ENCODE data around the gene CSK. TPM values are rescaled to one million over a fixed set of nuclear protein-coding genes. Genes with fewer than 3 reads are reported as not detected.
A peak's percentile ranks its signal among the peaks of the same experiment; 100 is the strongest.

Gene CSK
- total RNA-seq, 3 donors from 2014 or later (not counting 1 experiment from before 2014, with no cell fraction given), result 282 to 334 (median 287) TPM

- intact Hi-C loops (cut with micrococcal nuclease), result loop anchor here (1.0 to 10.0 kb wide), 6 partner anchors 10 to 668 kb away; partner anchors contain the start of genes C15orf39, COX5A, SIN3A and ULK3
- H3K4me3 Mint-ChIP-seq, result peak overlapping the region; percentile 97
- 6% methylated on average over 4 of the region's 7 CpGs for WGBS (ENCODE audit: insufficient coverage)
- H3K27me3 Mint-ChIP-seq (ENCODE audit: low read depth in 2 of 2), result no peaks in the 10 kb centered on the region
- peak overlapping the region; percentile 94 for H3K27ac ChIP-seq (ENCODE audit: low read length)
- no peaks in the 10 kb centered on the region for H3K9me3 Mint-ChIP-seq
- H3K4me1 Mint-ChIP-seq, result peaks cover 80 to 90% of the 10 kb centered on the region in 2 donors
- H3K4me3 ChIP-seq (ENCODE audit: low read length), result peak overlapping the region; percentile 37
- no peaks in the 10 kb centered on the region for H3K36me3 Mint-ChIP-seq
- H3K36me3 ChIP-seq (ENCODE audit: control insufficient read depth, insufficient read depth, low read length), result peaks cover 6% of the 10 kb centered on the region
- no peaks in the 10 kb centered on the region for H3K27me3 ChIP-seq (ENCODE audit: control insufficient read depth, insufficient read depth, low read length)
- DNase-seq, result no peak
- TF ChIP-seq CTCF (IDR thresholded peaks at IDR 0.05), result no peak
- ATAC-seq, result no peak
- H3K9me3 ChIP-seq (ENCODE audit: control insufficient read depth, insufficient read depth, low read length), result no peaks in the 10 kb centered on the region
- peak overlapping the region; percentile 95 to 100 for H3K27ac Mint-ChIP-seq
- H3K4me1 ChIP-seq (ENCODE audit: control insufficient read depth, insufficient read depth, low read length), result peaks cover 85% of the 10 kb centered on the region
These were observed 4.8 kb downstream of the CSK start for GRCh38 chr15:74786551-74787165.

- no peaks in the 10 kb centered on the region for H3K36me3 Mint-ChIP-seq
These were observed 5.6 kb downstream of the CSK start for GRCh38 chr15:74787251-74788041.

GRCh38 chr15:74788042-74788682 lies 6.3 kb downstream of the CSK start:
- Histone ChIP-seq H3K36me3 (ENCODE audit: control insufficient read depth, insufficient read depth, low read length) (peaks cover 13% of the 10 kb centered on the region), H3K9me3 (ENCODE audit: control insufficient read depth, insufficient read depth, low read length) (no peaks in the 10 kb centered on the region), H3K4me1 (ENCODE audit: control insufficient read depth, insufficient read depth, low read length) (peaks cover 95% of the 10 kb centered on the region), H3K27me3 (ENCODE audit: control insufficient read depth, insufficient read depth, low read length) (no peaks in the 10 kb centered on the region), H3K4me3 (ENCODE audit: low read length) (peak overlapping the region; percentile 43), H3K27ac (ENCODE audit: low read length) (peak overlapping the region; percentile 94)
- no peak for DNase-seq
- 3% methylated on average over 7 of the region's 7 CpGs for WGBS (ENCODE audit: insufficient coverage)
- ATAC-seq, result peak in 2 of 3 donors; percentile 0
- Mint-ChIP-seq H3K36me3 (no peaks in the 10 kb centered on the region), H3K27ac (peak overlapping the region; percentile 95 to 100), H3K27me3 (ENCODE audit: low read depth in 2 of 2) (no peaks in the 10 kb centered on the region), H3K4me1 (peaks cover 93 to 99% of the 10 kb centered on the region in 2 donors), H3K4me3 (peak overlapping the region; percentile 97), H3K9me3 (no peaks in the 10 kb centered on the region)
- intact Hi-C loops (cut with micrococcal nuclease), result loop anchor here (2.0 to 10.0 kb wide), 5 partner anchors 54 to 667 kb away; partner anchors contain the start of genes ARID3B, C15orf39, COX5A and SIN3A
- TF ChIP-seq CTCF (IDR thresholded peaks at IDR 0.05), result no peak

More at GRCh38 chr15:74787251-74788041, 5.6 kb downstream of the CSK start:
- Mint-ChIP-seq H3K4me3 (peak overlapping the region; percentile 97), H3K9me3 (no peaks in the 10 kb centered on the region), H3K27me3 (ENCODE audit: low read depth in 2 of 2) (no peaks in the 10 kb centered on the region), H3K27ac (peak overlapping the region; percentile 95 to 100), H3K4me1 (peaks cover 87 to 98% of the 10 kb centered on the region in 2 donors)
- DNase-seq (peak; percentile 91 to 96), ATAC-seq (peak; percentile 57 to 83 (median 75))
- WGBS (ENCODE audit: insufficient coverage), result 0% methylated on average over 13 of the region's 13 CpGs
- TF ChIP-seq CTCF (IDR thresholded peaks at IDR 0.05), result peak; percentile 72
- no peaks in the 10 kb centered on the region for H3K27me3 ChIP-seq (ENCODE audit: control insufficient read depth, insufficient read depth, low read length)
- peak overlapping the region; percentile 43 for H3K4me3 ChIP-seq (ENCODE audit: low read length)
- H3K27ac ChIP-seq (ENCODE audit: low read length), result peak overlapping the region; percentile 94
- intact Hi-C loops (cut with micrococcal nuclease), result loop anchor here (1.0 to 10.0 kb wide), 7 partner anchors 9 to 667 kb away; partner anchors contain the start of genes ARID3B, C15orf39, COX5A and SIN3A
- H3K36me3 ChIP-seq (ENCODE audit: control insufficient read depth, insufficient read depth, low read length), result peaks cover 11% of the 10 kb centered on the region
- no peaks in the 10 kb centered on the region for H3K9me3 ChIP-seq (ENCODE audit: control insufficient read depth, insufficient read depth, low read length)
- H3K4me1 ChIP-seq (ENCODE audit: control insufficient read depth, insufficient read depth, low read length), result peaks cover 92% of the 10 kb centered on the region

All from natural killer cell (primary cell).